ENCODE measurements around the gene CDH7. TPM values are rescaled to one million over a fixed set of nuclear protein-coding genes. Genes with fewer than 3 reads are reported as not detected.
A peak's percentile ranks its signal among the peaks of the same experiment; 100 is the strongest.

The CDH7 gene
- total RNA-seq, 1 experiment from 2014 or later: 6.1 TPM

GRCh38 chr18:65786474-65786873 is 35.7 kb downstream of the CDH7 start:
- no peak overlapping the region for H3K4me2 ChIP-seq (ENCODE audit: low read length)

GRCh38 chr18:65788373-65788772 is 37.6 kb downstream of the CDH7 start:
- H3K79me2 ChIP-seq (ENCODE audit: low read length): no peaks in the 10 kb centered on the region
- no peak overlapping the region for H3K9ac ChIP-seq (ENCODE audit: low read length)
- H3K4me1 ChIP-seq (ENCODE audit: insufficient read depth, low read length): no peaks in the 10 kb centered on the region; the same call in 1 of the 2 replicates
- no peak overlapping the region for H3K4me3 ChIP-seq (ENCODE audit: low read length)
- H3K36me3 ChIP-seq (ENCODE audit: low read depth, low read length): no peaks in the 10 kb centered on the region
- no peak overlapping the region for H3K27ac ChIP-seq (ENCODE audit: low read length)
- H3K9me2 ChIP-seq (replicated peaks; ENCODE audit: low read length): no peaks in the 10 kb centered on the region
- H3K27me3 ChIP-seq (ENCODE audit: low read length): no peaks in the 10 kb centered on the region
- intact Hi-C loops (cut with micrococcal nuclease): loop anchor here (1.0 kb wide), 1 partner anchor 63 kb away; no protein-coding TSS in a partner anchor
- peak; percentile 94 for ATAC-seq
- CTCF ChIA-PET: interaction anchor here (0.7 to 1.6 kb wide), 4 partner anchors 34 to 63 kb away, joined by 4 to 7 read pairs (median 4); no protein-coding TSS in a partner anchor
- H3K9me3 ChIP-seq (ENCODE audit: low read length): no peaks in the 10 kb centered on the region
- no peaks in the 10 kb centered on the region for H3F3A ChIP-seq (ENCODE audit: low read length, unreplicated experiment)
- H4K20me1 ChIP-seq (ENCODE audit: low read length): no peaks in the 10 kb centered on the region
- H3K4me2 ChIP-seq (ENCODE audit: low read length): peak overlapping the region; percentile 22; the same call in 1 of the 2 replicates
- POLR2A ChIA-PET (ENCODE audit: unreplicated experiment): no interaction called here
- no peak overlapping the region for H2AFZ ChIP-seq (ENCODE audit: low read length)
- peak; percentile 63 for DNase-seq
- BruUV-seq (replicated peaks): no TSS peak
- TF ChIP-seq EZH2phosphoT487 (IDR thresholded peaks at IDR 0.05; ENCODE audit: borderline replicate concordance, low read length): no peak
- TF ChIP-seq, protein P1, sequence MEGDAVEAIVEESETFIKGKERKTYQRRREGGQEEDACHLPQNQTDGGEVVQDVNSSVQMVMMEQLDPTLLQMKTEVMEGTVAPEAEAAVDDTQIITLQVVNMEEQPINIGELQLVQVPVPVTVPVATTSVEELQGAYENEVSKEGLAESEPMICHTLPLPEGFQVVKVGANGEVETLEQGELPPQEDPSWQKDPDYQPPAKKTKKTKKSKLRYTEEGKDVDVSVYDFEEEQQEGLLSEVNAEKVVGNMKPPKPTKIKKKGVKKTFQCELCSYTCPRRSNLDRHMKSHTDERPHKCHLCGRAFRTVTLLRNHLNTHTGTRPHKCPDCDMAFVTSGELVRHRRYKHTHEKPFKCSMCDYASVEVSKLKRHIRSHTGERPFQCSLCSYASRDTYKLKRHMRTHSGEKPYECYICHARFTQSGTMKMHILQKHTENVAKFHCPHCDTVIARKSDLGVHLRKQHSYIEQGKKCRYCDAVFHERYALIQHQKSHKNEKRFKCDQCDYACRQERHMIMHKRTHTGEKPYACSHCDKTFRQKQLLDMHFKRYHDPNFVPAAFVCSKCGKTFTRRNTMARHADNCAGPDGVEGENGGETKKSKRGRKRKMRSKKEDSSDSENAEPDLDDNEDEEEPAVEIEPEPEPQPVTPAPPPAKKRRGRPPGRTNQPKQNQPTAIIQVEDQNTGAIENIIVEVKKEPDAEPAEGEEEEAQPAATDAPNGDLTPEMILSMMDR (conservative IDR thresholded peaks at IDR 0.05; ENCODE audit: low read depth, low read length): peak; percentile 71

More at GRCh38 chr18:65786474-65786873, 35.7 kb downstream of the CDH7 start:
- no peaks in the 10 kb centered on the region for H3K9me3 ChIP-seq (ENCODE audit: low read length)
- intact Hi-C loops (cut with micrococcal nuclease): no loop called here
- ATAC-seq (no peak), DNase-seq (no peak)
- H2AFZ ChIP-seq (ENCODE audit: low read length): no peak overlapping the region
- H3K4me3 ChIP-seq (ENCODE audit: low read length): no peak overlapping the region
- H3K27me3 ChIP-seq (ENCODE audit: low read length): no peaks in the 10 kb centered on the region
- no TSS peak for BruUV-seq (replicated peaks)
- CTCF ChIA-PET: no interaction called here
- no peaks in the 10 kb centered on the region for H3K79me2 ChIP-seq (ENCODE audit: low read length)
- H3K36me3 ChIP-seq (ENCODE audit: low read depth, low read length): no peaks in the 10 kb centered on the region
- POLR2A ChIA-PET (ENCODE audit: unreplicated experiment): no interaction called here
- no peak overlapping the region for H3K27ac ChIP-seq (ENCODE audit: low read length)
- no peak overlapping the region for H3K9ac ChIP-seq (ENCODE audit: low read length)
- H3K4me1 ChIP-seq (ENCODE audit: insufficient read depth, low read length): no peaks in the 10 kb centered on the region; the same call in 1 of the 2 replicates
- TF ChIP-seq, protein P1 (conservative IDR thresholded peaks at IDR 0.05; ENCODE audit: low read depth, low read length): no peak
- no peak for TF ChIP-seq EZH2phosphoT487 (IDR thresholded peaks at IDR 0.05; ENCODE audit: borderline replicate concordance, low read length)
- TF ChIP-seq EZH2 (IDR thresholded peaks at IDR 0.05; ENCODE audit: low read length, unreplicated experiment): no peak
- H3K9me2 ChIP-seq (replicated peaks; ENCODE audit: low read length): no peaks in the 10 kb centered on the region
- no peaks in the 10 kb centered on the region for H3F3A ChIP-seq (ENCODE audit: low read length, unreplicated experiment)
- no peaks in the 10 kb centered on the region for H4K20me1 ChIP-seq (ENCODE audit: low read length)

GRCh38 chr18:65790604-65791003 is 39.8 kb downstream of the CDH7 start:
- Histone ChIP-seq H3F3A (ENCODE audit: low read length, unreplicated experiment) (no peaks in the 10 kb centered on the region), H3K9ac (ENCODE audit: low read length) (no peak overlapping the region), H4K20me1 (ENCODE audit: low read length) (no peaks in the 10 kb centered on the region), H3K9me3 (ENCODE audit: low read length) (no peaks in the 10 kb centered on the region), H3K79me2 (ENCODE audit: low read length) (no peaks in the 10 kb centered on the region), H3K27me3 (ENCODE audit: low read length) (no peaks in the 10 kb centered on the region), H3K4me3 (ENCODE audit: low read length) (no peak overlapping the region), H3K9me2 (replicated peaks; ENCODE audit: low read length) (no peaks in the 10 kb centered on the region), H2AFZ (ENCODE audit: low read length) (no peak overlapping the region), H3K4me1 (ENCODE audit: insufficient read depth, low read length) (no peaks in the 10 kb centered on the region; the same call in 1 of the 2 replicates), H3K27ac (ENCODE audit: low read length) (no peak overlapping the region), H3K36me3 (ENCODE audit: low read depth, low read length) (no peaks in the 10 kb centered on the region), H3K4me2 (ENCODE audit: low read length) (no peak overlapping the region)
- DNase-seq (no peak), ATAC-seq (no peak)
- intact Hi-C loops (cut with micrococcal nuclease): no loop called here
- BruUV-seq (replicated peaks): no TSS peak
- TF ChIP-seq EZH2 (IDR thresholded peaks at IDR 0.05; ENCODE audit: low read length, unreplicated experiment): no peak
- TF ChIP-seq, protein P1 (conservative IDR thresholded peaks at IDR 0.05; ENCODE audit: low read depth, low read length): no peak
- TF ChIP-seq EZH2phosphoT487 (IDR thresholded peaks at IDR 0.05; ENCODE audit: borderline replicate concordance, low read length): no peak
- ChIA-PET CTCF (no interaction called here), POLR2A (ENCODE audit: unreplicated experiment) (no interaction called here)

All from PC-3 (cell line).